Neural cell (in vitro differentiated cells): ENCODE results near the gene ATP11C. TPM values are rescaled to one million over a fixed set of nuclear protein-coding genes. Genes with fewer than 3 reads are reported as not detected.

Experiments
- H2AFZ ChIP-seq: fragments of 200-600, 300-800 bp; sonication (generic), shearing (Covaris generic); 2 replicates; pipeline ENCODE4 v1.6.0; 2014; ENCODE audit warnings: low read depth, mild to moderate bottlenecking, antibody characterized with exemption, low read length, moderate library complexity
- H3F3A ChIP-seq: fragments of 200-600 bp; shearing (Covaris generic); 2 replicates; pipeline ENCODE4 v1.6.1; 2016; ENCODE audit warnings: mild to moderate bottlenecking, moderate library complexity, mixed read lengths, antibody characterized with exemption, low read length; ENCODE audit not compliant: insufficient read depth, poor library complexity, severe bottlenecking
- H3K27ac ChIP-seq: fragments of 200-600, 300-800 bp; sonication (generic), shearing (Covaris generic); 2 replicates; pipeline ENCODE4 v1.5.1; 2014; ENCODE audit warnings: mild to moderate bottlenecking, low read length, moderate library complexity
- H3K27me3 ChIP-seq: fragments of 300-800, 200-600 bp; sonication (generic), shearing (Covaris generic); 2 replicates; pipeline ENCODE4 v1.6.0; 2014; ENCODE audit warnings: mild to moderate bottlenecking, low read depth, low read length, moderate library complexity; ENCODE audit not compliant: insufficient read depth
- H3K36me3 ChIP-seq: fragments of 300-800, 200-600 bp; sonication (generic), shearing (Covaris generic); 2 replicates; pipeline ENCODE4 v1.5.1; 2014; ENCODE audit warnings: mild to moderate bottlenecking, antibody characterized with exemption, low read length, moderate library complexity; ENCODE audit not compliant: insufficient read depth
- H3K4me2 ChIP-seq: fragments of 300-800, 200-600 bp; sonication (generic), shearing (Covaris generic); 2 replicates; pipeline ENCODE4 v1.6.0; 2014; ENCODE audit warnings: mild to moderate bottlenecking, low read length
- H3K4me3 ChIP-seq: fragments of 300-800, 200-600 bp; sonication (generic), shearing (Covaris generic); 2 replicates; pipeline ENCODE4 v1.5.1; 2014; ENCODE audit warnings: mild to moderate bottlenecking, low read length, moderate library complexity
- H3K79me2 ChIP-seq: fragments of 200-600 bp; shearing (Covaris generic); replicated peaks from 2 replicates; pipeline ENCODE4 v1.6.0; 2014; ENCODE audit warnings: mild to moderate bottlenecking, low read length, moderate library complexity; ENCODE audit not compliant: insufficient read depth
- H3K9ac ChIP-seq: fragments of 300-800, 200-600 bp; sonication (generic), shearing (Covaris generic); 2 replicates; pipeline ENCODE4 v1.6.1; 2016; ENCODE audit warnings: mild to moderate bottlenecking, low read length, mixed read lengths
- H3K9me2 ChIP-seq: fragments of 200-600 bp; shearing (Covaris generic); 2 replicates; pipeline ENCODE4 v1.6.1; 2016; ENCODE audit warnings: mild to moderate bottlenecking, low read length, mixed read lengths; ENCODE audit not compliant: insufficient read depth
- H3K9me3 ChIP-seq: fragments of 200-600, 300-800 bp; sonication (generic), shearing (Covaris generic); 2 replicates; pipeline ENCODE4 v1.6.1; 2016; ENCODE audit warnings: mild to moderate bottlenecking, mixed run types, low read length, moderate library complexity, mixed read lengths
- H4K20me1 ChIP-seq: fragments of 200-600 bp; shearing (Covaris generic); 2 replicates; pipeline ENCODE4 v1.6.1; 2016; ENCODE audit warnings: mild to moderate bottlenecking, mixed run types; ENCODE audit not compliant: insufficient read depth
- EP300 ChIP-seq: fragments of 450-650 bp; conservative IDR thresholded peaks from 2 replicates; pipeline ENCODE4 v1.6.1; 2014; ENCODE audit warnings: antibody characterized with exemption, mild to moderate bottlenecking, moderate library complexity; ENCODE audit not compliant: poor library complexity, severe bottlenecking
- EZH2 ChIP-seq: fragments of 200-600, 300-800 bp; shearing (Covaris generic), sonication (generic); IDR thresholded peaks from 2 replicates; pipeline ENCODE4 v1.6.1; 2014; ENCODE audit warnings: antibody characterized with exemption, low read length, borderline replicate concordance, mild to moderate bottlenecking; ENCODE audit not compliant: insufficient read depth, poor library complexity, severe bottlenecking
- MXI1 ChIP-seq: fragments of 450-650 bp; conservative IDR thresholded peaks from 2 replicates; pipeline ENCODE4 v1.6.1; 2014; ENCODE audit warnings: antibody characterized with exemption, mild to moderate bottlenecking; ENCODE audit not compliant: poor library complexity, severe bottlenecking
- POLR2AphosphoS5 ChIP-seq: IDR thresholded peaks from 2 replicates; pipeline ENCODE4 v1.6.1; 2012
- RAD21 ChIP-seq: fragments of 450-650 bp; conservative IDR thresholded peaks from 2 replicates; pipeline ENCODE4 v1.6.1; 2014; ENCODE audit warnings: antibody characterized with exemption, mild to moderate bottlenecking, moderate library complexity
- SMC3 ChIP-seq: fragments of 450-650 bp; conservative IDR thresholded peaks from 2 replicates; pipeline ENCODE4 v1.6.1; 2014; ENCODE audit warnings: antibody characterized with exemption, mild to moderate bottlenecking, moderate library complexity; ENCODE audit not compliant: poor library complexity
- TAF1 ChIP-seq: IDR thresholded peaks from 2 replicates; pipeline ENCODE4 v1.6.1; 2012; ENCODE audit warnings: low read depth
- polyA plus RNA-seq: library from polyadenylated mRNA; depleted of rRNA; stranded (reverse); fragments of >200 nt; gene quantifications from 2 replicates; pipeline ENCODE4 v1.2.3, GENCODE V29; 2014
- TF ChIP-seq, protein P1 (sequence below): fragments of 450-650 bp; IDR thresholded peaks from 2 replicates; pipeline ENCODE4 v1.5.1; 2014; ENCODE audit warnings: antibody characterized with exemption, mild to moderate bottlenecking, moderate library complexity; ENCODE audit not compliant: poor library complexity, severe bottlenecking
- TF ChIP-seq, protein P2 (sequence below): IDR thresholded peaks from 2 replicates; pipeline ENCODE4 v1.6.1; 2012; ENCODE audit warnings: borderline replicate concordance

ATP11C gene
- polyA plus RNA-seq, 1 donor from 2014 or later = 111 TPM

DNA sequence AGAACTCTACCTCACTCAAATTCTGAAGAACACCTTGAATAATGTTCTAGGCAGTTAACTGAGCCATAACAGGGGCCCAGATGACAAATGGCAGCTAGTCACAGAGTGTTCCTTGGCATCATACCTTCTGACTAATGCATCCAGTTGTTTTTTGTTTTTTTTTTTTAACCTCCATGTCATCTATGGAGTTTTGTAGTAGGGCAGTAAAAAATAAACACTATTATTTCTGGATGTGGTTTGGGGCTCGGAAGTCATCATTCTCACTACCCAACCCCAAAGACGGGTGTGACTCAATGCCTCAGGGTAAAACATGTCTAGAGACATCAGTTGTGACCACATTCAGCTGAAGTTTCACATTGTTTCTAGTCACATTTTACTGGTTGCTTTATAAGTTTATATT lies 193.7 kb downstream of the ATP11C start:
- Histone ChIP-seq H2AFZ (no peak overlapping the region), H3K9me3 (no peaks in the 10 kb centered on the region), H3F3A (no peaks in the 10 kb centered on the region), H3K9ac (no peak overlapping the region), H3K4me3 (no peak overlapping the region), H3K4me2 (no peak overlapping the region), H4K20me1 (no peaks in the 10 kb centered on the region), H3K27ac (no peak overlapping the region), H3K36me3 (no peaks in the 10 kb centered on the region), H3K79me2 (no peaks in the 10 kb centered on the region), H3K9me2 (no peaks in the 10 kb centered on the region), H3K27me3 (no peaks in the 10 kb centered on the region)
- no peak for TF ChIP-seq EP300

DNA sequence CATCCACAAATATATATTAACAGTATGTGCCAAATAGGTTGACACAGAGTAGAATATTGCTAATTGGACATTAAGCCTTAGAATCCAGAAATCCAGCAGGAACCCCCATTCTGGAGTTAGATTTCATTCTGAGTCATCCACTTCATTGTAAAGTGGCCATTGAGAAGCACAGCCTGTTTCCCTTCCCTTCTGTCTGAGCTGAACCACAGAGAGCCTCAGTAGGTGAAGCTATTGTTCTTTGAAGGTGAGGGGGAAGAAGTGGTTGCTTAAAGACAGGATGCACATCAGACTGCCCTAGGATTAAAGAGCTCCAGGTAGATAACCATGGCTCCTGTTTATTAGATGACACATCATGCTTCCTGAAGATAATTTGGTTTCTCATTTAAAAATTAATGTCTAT lies 194.3 kb downstream of the ATP11C start:
- Histone ChIP-seq H3K36me3 (no peaks in the 10 kb centered on the region), H3K79me2 (no peaks in the 10 kb centered on the region), H3F3A (no peaks in the 10 kb centered on the region), H3K27ac (no peak overlapping the region), H3K9me3 (no peaks in the 10 kb centered on the region), H3K27me3 (no peaks in the 10 kb centered on the region), H3K9ac (no peak overlapping the region), H2AFZ (no peak overlapping the region), H3K4me2 (no peak overlapping the region), H4K20me1 (no peaks in the 10 kb centered on the region), H3K4me3 (no peak overlapping the region), H3K9me2 (no peaks in the 10 kb centered on the region)
- TF ChIP-seq POLR2AphosphoS5 (no peak), RAD21 (no peak), MXI1 (no peak), SMC3 (no peak), EP300 (no peak), TAF1 (no peak), EZH2 (no peak)
- TF ChIP-seq, protein P1, sequence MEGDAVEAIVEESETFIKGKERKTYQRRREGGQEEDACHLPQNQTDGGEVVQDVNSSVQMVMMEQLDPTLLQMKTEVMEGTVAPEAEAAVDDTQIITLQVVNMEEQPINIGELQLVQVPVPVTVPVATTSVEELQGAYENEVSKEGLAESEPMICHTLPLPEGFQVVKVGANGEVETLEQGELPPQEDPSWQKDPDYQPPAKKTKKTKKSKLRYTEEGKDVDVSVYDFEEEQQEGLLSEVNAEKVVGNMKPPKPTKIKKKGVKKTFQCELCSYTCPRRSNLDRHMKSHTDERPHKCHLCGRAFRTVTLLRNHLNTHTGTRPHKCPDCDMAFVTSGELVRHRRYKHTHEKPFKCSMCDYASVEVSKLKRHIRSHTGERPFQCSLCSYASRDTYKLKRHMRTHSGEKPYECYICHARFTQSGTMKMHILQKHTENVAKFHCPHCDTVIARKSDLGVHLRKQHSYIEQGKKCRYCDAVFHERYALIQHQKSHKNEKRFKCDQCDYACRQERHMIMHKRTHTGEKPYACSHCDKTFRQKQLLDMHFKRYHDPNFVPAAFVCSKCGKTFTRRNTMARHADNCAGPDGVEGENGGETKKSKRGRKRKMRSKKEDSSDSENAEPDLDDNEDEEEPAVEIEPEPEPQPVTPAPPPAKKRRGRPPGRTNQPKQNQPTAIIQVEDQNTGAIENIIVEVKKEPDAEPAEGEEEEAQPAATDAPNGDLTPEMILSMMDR = no peak
- TF ChIP-seq, protein P2, sequence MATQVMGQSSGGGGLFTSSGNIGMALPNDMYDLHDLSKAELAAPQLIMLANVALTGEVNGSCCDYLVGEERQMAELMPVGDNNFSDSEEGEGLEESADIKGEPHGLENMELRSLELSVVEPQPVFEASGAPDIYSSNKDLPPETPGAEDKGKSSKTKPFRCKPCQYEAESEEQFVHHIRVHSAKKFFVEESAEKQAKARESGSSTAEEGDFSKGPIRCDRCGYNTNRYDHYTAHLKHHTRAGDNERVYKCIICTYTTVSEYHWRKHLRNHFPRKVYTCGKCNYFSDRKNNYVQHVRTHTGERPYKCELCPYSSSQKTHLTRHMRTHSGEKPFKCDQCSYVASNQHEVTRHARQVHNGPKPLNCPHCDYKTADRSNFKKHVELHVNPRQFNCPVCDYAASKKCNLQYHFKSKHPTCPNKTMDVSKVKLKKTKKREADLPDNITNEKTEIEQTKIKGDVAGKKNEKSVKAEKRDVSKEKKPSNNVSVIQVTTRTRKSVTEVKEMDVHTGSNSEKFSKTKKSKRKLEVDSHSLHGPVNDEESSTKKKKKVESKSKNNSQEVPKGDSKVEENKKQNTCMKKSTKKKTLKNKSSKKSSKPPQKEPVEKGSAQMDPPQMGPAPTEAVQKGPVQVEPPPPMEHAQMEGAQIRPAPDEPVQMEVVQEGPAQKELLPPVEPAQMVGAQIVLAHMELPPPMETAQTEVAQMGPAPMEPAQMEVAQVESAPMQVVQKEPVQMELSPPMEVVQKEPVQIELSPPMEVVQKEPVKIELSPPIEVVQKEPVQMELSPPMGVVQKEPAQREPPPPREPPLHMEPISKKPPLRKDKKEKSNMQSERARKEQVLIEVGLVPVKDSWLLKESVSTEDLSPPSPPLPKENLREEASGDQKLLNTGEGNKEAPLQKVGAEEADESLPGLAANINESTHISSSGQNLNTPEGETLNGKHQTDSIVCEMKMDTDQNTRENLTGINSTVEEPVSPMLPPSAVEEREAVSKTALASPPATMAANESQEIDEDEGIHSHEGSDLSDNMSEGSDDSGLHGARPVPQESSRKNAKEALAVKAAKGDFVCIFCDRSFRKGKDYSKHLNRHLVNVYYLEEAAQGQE = no peak

DNA sequence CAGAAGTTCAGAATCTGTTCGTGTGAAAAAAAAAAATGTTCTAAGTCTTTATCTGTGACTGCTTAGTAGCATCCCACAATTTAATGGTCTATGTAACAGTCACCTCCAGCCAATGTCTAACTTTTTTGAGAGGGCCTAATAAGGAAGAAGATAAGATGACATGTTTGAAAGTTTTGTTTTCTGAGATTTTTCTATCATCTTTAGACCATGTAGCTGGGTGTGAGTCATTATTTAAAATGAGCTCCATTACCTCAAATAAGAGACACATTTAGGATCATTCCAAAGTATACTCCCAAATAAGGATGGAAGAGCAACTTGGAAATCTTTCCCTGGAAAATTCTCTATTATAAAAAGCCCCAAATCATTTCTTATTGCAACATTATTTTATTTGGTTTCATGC lies 196.7 kb downstream of the ATP11C start:
- no peaks in the 10 kb centered on the region for H3K9me2 ChIP-seq
- no peaks in the 10 kb centered on the region for H3F3A ChIP-seq
- no peaks in the 10 kb centered on the region for H3K79me2 ChIP-seq
- H2AFZ ChIP-seq = no peak overlapping the region
- no peaks in the 10 kb centered on the region for H4K20me1 ChIP-seq
- no peaks in the 10 kb centered on the region for H3K9me3 ChIP-seq
- H3K27ac ChIP-seq = no peak overlapping the region
- H3K4me3 ChIP-seq = no peak overlapping the region
- H3K36me3 ChIP-seq = no peaks in the 10 kb centered on the region
- TF ChIP-seq MXI1 = no peak
- TF ChIP-seq, protein P1 = no peak
- TF ChIP-seq EZH2 = no peak
- no peak for TF ChIP-seq EP300
- TF ChIP-seq, protein P2 = no peak
- no peak for TF ChIP-seq SMC3
- no peak for TF ChIP-seq TAF1
- TF ChIP-seq RAD21 = no peak
- TF ChIP-seq POLR2AphosphoS5 = no peak
- no peak overlapping the region for H3K9ac ChIP-seq
- H3K27me3 ChIP-seq = no peaks in the 10 kb centered on the region
- H3K4me2 ChIP-seq = no peak overlapping the region
